Uterus (tissue), 2 donors: ENCODE results near the gene FAM199X.

ENCODE experiments used
- CTCF ChIP-seq, 4 experiments: fragments of 200-600 bp in 2 of 4; fragments of 450-650 bp in 2 of 4; sonication (generic) in 2 of 4; IDR thresholded peaks; one replicate each; pipeline ENCODE4 v1.5.1; 2016 to 2019; ENCODE audit warnings: antibody characterized with exemption in 4 of 4, mild to moderate bottlenecking in 2 of 4, moderate library complexity in 1 of 4
- POLR2A ChIP-seq, 2 donors: fragments of 450-650 bp; IDR thresholded peaks; one replicate each; pipeline ENCODE4 v1.6.1; 2016; ENCODE audit warnings: antibody characterized with exemption in 2 of 2, mild to moderate bottlenecking in 1 of 2, moderate library complexity in 1 of 2

GRCh38 chrX:104172788-104173187 is 6.5 kb downstream of the FAM199X start:
- TF ChIP-seq CTCF (IDR thresholded peaks at IDR 0.05) (no peak), POLR2A (IDR thresholded peaks at IDR 0.05) (no peak)
